ENCODE data around the gene MEAF6. TPM values are rescaled to one million over a fixed set of nuclear protein-coding genes. Genes with fewer than 3 reads are reported as not detected.
A peak's percentile ranks its signal among the peaks of the same experiment; 100 is the strongest.

MEAF6 gene
- total RNA-seq, 8 experiments from 2014 or later: 41.1 to 172 (median 138) TPM

DNA sequence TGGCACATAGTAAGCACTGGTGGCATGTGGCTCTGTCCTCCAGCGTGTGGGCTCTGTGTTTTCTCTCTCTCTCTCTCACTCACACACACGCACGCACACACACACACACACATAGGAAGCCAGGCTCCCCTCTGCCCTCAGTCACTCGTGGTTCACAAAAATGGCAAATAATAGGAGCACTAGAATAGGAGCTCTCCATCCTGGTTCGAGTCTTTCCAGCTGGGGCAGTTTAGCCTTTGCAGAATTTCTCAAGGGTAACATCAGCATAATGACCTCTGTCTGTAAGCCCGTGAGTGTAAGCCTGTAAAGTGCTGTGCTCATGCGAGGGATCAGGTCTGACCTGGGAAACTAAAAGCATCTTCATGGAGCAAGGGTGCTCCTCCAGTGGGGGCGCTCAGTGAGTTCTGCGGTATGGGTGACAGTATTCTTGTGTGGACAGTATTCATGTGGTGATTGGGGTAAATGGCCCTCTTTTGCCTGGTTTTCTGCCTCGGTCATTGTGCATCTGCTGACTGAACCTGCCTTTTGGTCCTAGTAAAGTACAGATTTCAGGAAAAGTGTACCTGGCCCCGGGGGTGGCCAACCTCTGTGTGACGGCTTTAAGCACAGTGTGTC lies 41.0 kb downstream of the MEAF6 start:
- H3K4me3 ChIP-seq: peak overlapping the region; percentile 43 to 61 (median 49)
- no peak overlapping the region for H3K27ac ChIP-seq
- in situ Hi-C loops (cut with MboI; ENCODE audit: low pct_unique_long_range_greater_than_20kb in 2 of 9, low sequenced_read_pairs in 9 of 9, unreplicated experiment in 9 of 9): loop anchor here in 1 of 9 experiments (25.0 kb wide), 1 partner anchor 214 kb away; the partner anchor contains the start of gene CDCA8
- no peak for ATAC-seq (replicated peaks in 6 of 8)
- 13 to 64% (median 40%) methylated on average over 1 to 11 of the region's 12 CpGs; no CpG with 5 or more reads in 1 of the 10 experiments for WGBS, 10 experiments
- peaks cover 55 to 58% of the 10 kb centered on the region in 2 donors for H3K4me1 ChIP-seq (replicated peaks in 1 of 2)

DNA sequence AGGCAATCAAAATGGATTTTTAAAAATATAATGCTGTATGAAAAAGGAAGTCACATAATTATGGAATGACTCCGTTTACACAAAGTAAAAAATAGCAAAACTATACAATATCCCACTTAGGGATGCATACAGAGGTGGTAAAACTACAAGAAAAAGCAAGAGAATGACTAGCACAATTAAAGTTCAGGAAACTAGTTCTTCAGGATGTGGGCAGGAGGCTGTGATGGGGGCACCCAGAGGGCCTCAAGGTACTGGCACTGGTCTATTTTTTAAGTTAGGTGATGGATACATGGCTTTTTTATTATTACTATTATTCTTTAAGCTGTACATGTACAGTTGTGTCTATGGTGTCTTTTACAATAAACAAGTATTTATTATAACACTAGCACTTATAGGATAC lies 41.6 kb downstream of the MEAF6 start:
- H3K4me3 ChIP-seq: no peak overlapping the region
- in situ Hi-C loops (cut with MboI; ENCODE audit: low pct_unique_long_range_greater_than_20kb in 2 of 9, low sequenced_read_pairs in 9 of 9, unreplicated experiment in 9 of 9): loop anchor here in 1 of 9 experiments (25.0 kb wide), 1 partner anchor 214 kb away; the partner anchor contains the start of gene CDCA8
- WGBS, 10 experiments: 55 to 100% (median 85%) methylated on average over 1 of the region's 1 CpG; no CpG with 5 or more reads in 1 of the 10 experiments
- H3K4me1 ChIP-seq (replicated peaks in 1 of 2): peaks cover 52 to 58% of the 10 kb centered on the region in 2 donors
- no peak for ATAC-seq (replicated peaks in 6 of 8)
- no peak overlapping the region for H3K27ac ChIP-seq

DNA sequence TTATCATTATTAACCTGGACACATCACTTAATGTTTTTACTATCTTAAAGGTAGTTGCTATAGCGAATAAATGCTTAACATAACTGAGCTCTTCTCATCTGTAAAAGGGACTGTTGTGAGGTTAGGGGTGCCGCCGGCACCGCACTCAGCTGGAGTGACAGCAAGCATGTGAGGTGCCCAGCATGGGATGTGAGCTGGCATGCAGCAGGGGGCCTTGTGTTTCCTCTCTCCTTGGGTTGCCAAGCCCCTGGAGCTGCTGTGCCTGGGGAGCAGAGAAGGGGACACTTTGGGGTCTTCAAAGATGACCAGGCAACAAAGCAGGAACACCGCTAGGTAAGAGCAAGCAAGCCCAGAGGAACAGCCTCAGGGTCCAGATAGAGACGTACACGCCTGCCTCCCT lies 42.3 kb downstream of the MEAF6 start:
- 58 to 93% (median 73%) methylated on average over 1 to 7 of the region's 7 CpGs; no CpG with 5 or more reads in 3 of the 10 experiments for WGBS, 10 experiments
- in situ Hi-C loops (cut with MboI; ENCODE audit: low pct_unique_long_range_greater_than_20kb in 2 of 9, low sequenced_read_pairs in 9 of 9, unreplicated experiment in 9 of 9): loop anchor here in 1 of 9 experiments (25.0 kb wide), 1 partner anchor 215 kb away; the partner anchor contains the start of gene CDCA8
- peaks cover 45 to 51% of the 10 kb centered on the region in 2 donors for H3K4me1 ChIP-seq (replicated peaks in 1 of 2)
- no peak for ATAC-seq (replicated peaks in 6 of 8)
- H3K27ac ChIP-seq: no peak overlapping the region
- no peak overlapping the region for H3K4me3 ChIP-seq

DNA sequence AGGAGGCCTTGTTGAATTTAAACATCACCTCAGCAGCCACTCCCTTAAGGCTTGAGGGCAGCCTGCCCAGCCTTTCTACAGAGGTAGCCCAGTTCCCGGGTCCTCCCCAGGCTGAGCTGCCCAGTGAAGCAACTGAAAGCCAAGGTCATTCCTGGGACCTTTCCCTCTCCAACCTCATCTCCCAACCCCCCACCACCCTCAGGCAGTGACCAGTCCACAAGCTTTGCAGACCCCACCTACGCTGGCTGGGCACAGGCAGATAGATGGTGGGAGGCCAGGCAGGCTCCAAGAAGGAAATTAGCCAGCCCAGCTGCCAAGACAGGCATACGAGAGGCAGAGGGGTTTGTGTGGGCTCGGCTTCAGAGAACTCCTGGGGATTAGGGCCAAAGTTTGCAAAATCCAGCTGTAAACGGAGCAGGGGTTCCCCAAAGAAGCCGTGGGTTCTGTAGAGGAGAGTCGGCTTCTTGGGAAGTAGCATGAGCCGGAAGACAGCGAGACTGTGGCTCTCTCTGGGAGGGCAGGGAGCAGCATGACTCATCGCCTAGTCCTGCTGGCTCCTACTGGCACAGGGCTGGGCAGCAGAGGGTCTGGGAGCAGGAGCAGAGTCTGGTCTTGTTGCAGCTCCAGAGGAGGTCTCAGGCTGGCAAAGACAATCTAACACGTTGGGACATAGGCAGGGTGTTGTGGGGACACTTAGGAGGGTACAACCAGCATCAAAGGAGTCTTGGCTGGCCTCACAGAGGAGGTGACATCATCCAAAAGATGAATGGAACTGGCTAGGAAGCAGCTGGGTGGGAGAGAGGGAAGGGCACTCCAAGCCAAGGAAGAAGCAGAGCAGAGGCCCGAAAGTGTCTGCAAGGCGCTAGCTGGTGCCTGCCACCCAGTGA lies 43.0 kb downstream of the MEAF6 start:
- H3K4me1 ChIP-seq (replicated peaks in 1 of 2): peaks cover 38 to 44% of the 10 kb centered on the region in 2 donors
- H3K27ac ChIP-seq: no peak overlapping the region
- in situ Hi-C loops (cut with MboI; ENCODE audit: low pct_unique_long_range_greater_than_20kb in 2 of 9, low sequenced_read_pairs in 9 of 9, unreplicated experiment in 9 of 9): loop anchor here in 1 of 9 experiments (25.0 kb wide), 1 partner anchor 216 kb away; the partner anchor contains the start of gene CDCA8
- peak; percentile 54 to 79 (median 64) for ATAC-seq (replicated peaks in 6 of 8)
- 3 to 100% (median 40%) methylated on average over 1 to 11 of the region's 13 CpGs; no CpG with 5 or more reads in 1 of the 10 experiments for WGBS, 10 experiments
- H3K4me3 ChIP-seq: no peak overlapping the region

- no peak for ATAC-seq (replicated peaks in 6 of 8)
- peaks cover 20 to 30% of the 10 kb centered on the region in 2 donors for H3K4me1 ChIP-seq (replicated peaks in 1 of 2)
- 71 to 100% (median 82%) methylated on average over 1 to 3 of the region's 3 CpGs for WGBS, 10 experiments
- no peak overlapping the region for H3K4me3 ChIP-seq
- in situ Hi-C loops (cut with MboI; ENCODE audit: low pct_unique_long_range_greater_than_20kb in 2 of 9, low sequenced_read_pairs in 9 of 9, unreplicated experiment in 9 of 9): loop anchor here in 1 of 9 experiments (25.0 kb wide), 1 partner anchor 218 kb away; the partner anchor contains the start of gene CDCA8
- H3K27ac ChIP-seq: no peak overlapping the region
Measured at GRCh38 chr1:37469386-37469785, 45.2 kb downstream of the MEAF6 start.

DNA sequence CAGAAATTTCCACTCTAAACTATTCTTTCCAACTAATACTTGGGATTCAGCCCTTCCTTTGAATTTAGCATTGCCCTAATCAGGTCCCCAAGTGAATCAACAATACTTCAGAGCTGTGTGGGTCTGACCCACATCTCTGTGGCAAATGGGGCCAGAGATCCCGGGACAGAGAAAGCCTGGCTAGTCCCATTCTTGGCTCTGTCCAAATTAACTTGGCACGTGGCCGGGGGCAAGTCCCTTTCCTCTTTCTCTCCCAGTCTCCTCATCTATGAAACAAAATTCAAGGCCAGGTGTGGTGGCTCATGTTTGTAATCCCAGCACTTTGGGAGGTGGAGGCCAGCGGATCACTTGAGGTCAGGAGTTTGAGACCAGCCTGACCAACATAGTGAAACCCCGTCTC lies 46.5 kb downstream of the MEAF6 start:
- ATAC-seq (replicated peaks in 6 of 8): no peak
- no peak overlapping the region for H3K4me3 ChIP-seq
- 83 to 100% (median 93%) methylated on average over 1 to 5 of the region's 5 CpGs; no CpG with 5 or more reads in 4 of the 10 experiments for WGBS, 10 experiments
- H3K4me1 ChIP-seq (replicated peaks in 1 of 2): peaks cover 15 to 21% of the 10 kb centered on the region in 2 donors
- in situ Hi-C loops (cut with MboI; ENCODE audit: low pct_unique_long_range_greater_than_20kb in 2 of 9, low sequenced_read_pairs in 9 of 9, unreplicated experiment in 9 of 9): loop anchor here in 1 of 9 experiments (25.0 kb wide), 1 partner anchor 219 kb away; the partner anchor contains the start of gene CDCA8
- H3K27ac ChIP-seq: no peak overlapping the region

DNA sequence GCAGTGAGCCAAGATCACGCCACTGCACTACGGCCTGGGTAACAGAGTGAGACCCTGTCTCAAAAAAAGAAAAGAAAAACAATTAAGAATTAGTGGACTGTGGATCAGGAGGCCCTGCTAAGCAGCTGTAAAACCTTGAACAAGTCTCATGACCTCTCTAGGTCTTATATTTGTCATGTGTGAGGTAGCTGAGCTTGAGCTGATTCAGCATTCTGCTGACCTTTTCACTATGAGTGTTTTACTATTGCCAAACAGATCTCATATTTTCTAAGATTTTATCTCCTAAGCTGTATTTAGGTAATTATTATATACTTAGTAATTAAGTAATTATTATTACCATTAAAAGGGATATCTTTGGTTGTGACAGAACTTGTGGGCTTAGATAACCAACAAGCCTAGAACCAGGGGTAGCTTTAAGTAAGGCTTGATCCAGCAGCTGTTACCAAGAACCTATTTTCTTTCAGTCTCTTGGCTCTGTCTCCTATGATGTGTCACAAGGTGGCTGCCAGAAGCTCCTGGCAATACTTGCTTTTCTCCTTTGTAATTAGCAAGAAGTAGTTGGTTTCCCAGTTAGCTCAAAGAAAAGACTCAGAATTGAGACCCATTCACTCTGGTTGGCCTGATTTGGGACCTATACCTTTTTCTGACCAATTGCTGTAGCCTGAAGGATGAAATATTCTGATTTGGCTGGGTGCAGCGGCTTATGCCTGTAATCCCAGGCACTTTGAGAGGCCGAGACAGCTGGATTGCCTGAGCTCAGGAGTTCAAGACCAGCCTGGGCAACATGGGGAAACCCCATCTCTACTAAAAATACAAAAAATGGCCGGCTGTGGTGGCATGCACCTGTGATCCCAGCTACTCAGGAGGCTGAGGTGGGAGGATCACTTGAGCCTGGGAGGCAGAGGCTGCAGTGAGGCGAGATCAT lies 48.7 kb downstream of the MEAF6 start:
- ATAC-seq (replicated peaks in 6 of 8): no peak
- Histone ChIP-seq H3K4me1 (replicated peaks in 1 of 2) (peaks cover 0 to 3% of the 10 kb centered on the region in 2 donors), H3K4me3 (no peak overlapping the region), H3K27ac (no peak overlapping the region)
- in situ Hi-C loops (cut with MboI; ENCODE audit: low pct_unique_long_range_greater_than_20kb in 2 of 9, low sequenced_read_pairs in 9 of 9, unreplicated experiment in 9 of 9): loop anchor here in 1 of 9 experiments (25.0 kb wide), 1 partner anchor 221 kb away; the partner anchor contains the start of gene CDCA8
- 76 to 100% (median 100%) methylated on average over 1 to 5 of the region's 6 CpGs for WGBS, 10 experiments

DNA sequence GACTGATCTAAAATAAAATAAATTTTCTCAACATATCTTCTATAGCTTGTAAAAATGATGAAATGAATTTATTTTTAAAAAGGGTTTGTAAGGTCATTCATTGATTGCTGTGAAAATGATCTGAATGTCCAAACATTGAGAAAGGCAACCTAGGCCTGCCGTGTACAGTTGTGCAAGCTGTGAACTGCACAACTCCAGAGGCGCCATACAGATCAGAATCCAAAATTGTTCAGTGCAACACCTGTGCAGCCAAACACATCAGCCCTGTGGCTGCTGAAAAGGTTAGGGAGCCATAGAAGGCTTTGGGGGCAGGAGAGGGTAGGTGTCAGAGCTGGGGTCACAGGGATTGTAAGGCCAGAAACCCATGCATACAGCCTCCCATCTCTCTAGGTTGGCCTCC lies 50.1 kb downstream of the MEAF6 start:
- 59 to 100% (median 75%) methylated on average over 1 to 2 of the region's 2 CpGs; no CpG with 5 or more reads in 3 of the 10 experiments for WGBS, 10 experiments
- ATAC-seq (replicated peaks in 6 of 8): no peak
- Histone ChIP-seq H3K27ac (no peak overlapping the region), H3K4me3 (no peak overlapping the region), H3K4me1 (replicated peaks in 1 of 2) (no peaks in the 10 kb centered on the region)
- in situ Hi-C loops (cut with MboI; ENCODE audit: low pct_unique_long_range_greater_than_20kb in 2 of 9, low sequenced_read_pairs in 9 of 9, unreplicated experiment in 9 of 9): loop anchor here in 1 of 9 experiments (25.0 kb wide), 1 partner anchor 223 kb away; the partner anchor contains the start of gene CDCA8

GRCh38 chr1:37461698-37462436 lies 52.7 kb downstream of the MEAF6 start:
- no peak overlapping the region for H3K27ac ChIP-seq
- no peaks in the 10 kb centered on the region for H3K4me1 ChIP-seq (replicated peaks in 1 of 2)
- in situ Hi-C loops (cut with MboI; ENCODE audit: low pct_unique_long_range_greater_than_20kb in 2 of 9, low sequenced_read_pairs in 9 of 9, unreplicated experiment in 9 of 9): loop anchor here in 1 of 9 experiments (25.0 kb wide), 1 partner anchor 225 kb away; the partner anchor contains the start of gene CDCA8

GRCh38 chr1:37458551-37458950 lies 56.0 kb downstream of the MEAF6 start:
- in situ Hi-C loops (cut with MboI; ENCODE audit: low pct_unique_long_range_greater_than_20kb in 2 of 9, low sequenced_read_pairs in 9 of 9, unreplicated experiment in 9 of 9): loop anchor here in 1 of 9 experiments (25.0 kb wide), 1 partner anchor 229 kb away; the partner anchor contains the start of gene CDCA8
- WGBS, 10 experiments: 69 to 93% (median 80%) methylated on average over 1 to 3 of the region's 3 CpGs; no CpG with 5 or more reads in 4 of the 10 experiments
- Histone ChIP-seq H3K4me3 (no peak overlapping the region), H3K4me1 (replicated peaks in 1 of 2) (no peaks in the 10 kb centered on the region), H3K27ac (no peak overlapping the region)
- no peak for ATAC-seq (replicated peaks in 6 of 8)

More at GRCh38 chr1:37461698-37462436, 52.7 kb downstream of the MEAF6 start:
- ATAC-seq (replicated peaks in 6 of 8): no peak
- WGBS, 10 experiments: 60 to 100% (median 93%) methylated on average over 1 to 9 of the region's 9 CpGs; no CpG with 5 or more reads in 1 of the 10 experiments
- no peak overlapping the region for H3K4me3 ChIP-seq

GRCh38 chr1:37456614-37457013 lies 58.0 kb downstream of the MEAF6 start:
- ATAC-seq (replicated peaks in 6 of 8): no peak
- no peak overlapping the region for H3K4me3 ChIP-seq
- H3K27ac ChIP-seq: no peak overlapping the region
- peaks cover 10% of the 10 kb centered on the region in 2 donors for H3K4me1 ChIP-seq (replicated peaks in 1 of 2)
- in situ Hi-C loops (cut with MboI; ENCODE audit: low pct_unique_long_range_greater_than_20kb in 2 of 9, low sequenced_read_pairs in 9 of 9, unreplicated experiment in 9 of 9): loop anchor here in 1 of 9 experiments (25.0 kb wide), 1 partner anchor 231 kb away; the partner anchor contains the start of gene CDCA8

All from motor neuron (in vitro differentiated cells).